NB4 (cell line): ENCODE measurements around the gene ITPR3.
"Not testable (repeated sequence)": the region's sequence is repeated elsewhere in the genome, so short reads cannot be mapped to it uniquely, and the experiment has no call there.

Experiments used
- DNase-seq: peaks from one replicate; pipeline ENCODE4 v3.0.0; 2010; ENCODE audit warnings: low read depth
- H3K4me3 ChIP-seq: one replicate; pipeline ENCODE4 v1.5.1; 2011; ENCODE audit warnings: mild to moderate bottlenecking, low read depth, low read length, moderate library complexity
- MYC ChIP-seq: IDR thresholded peaks from 2 replicates; pipeline ENCODE4 v1.6.1; 2011; ENCODE audit warnings: low read depth, low read length
- POLR2A ChIP-seq: IDR thresholded peaks from 2 replicates; pipeline ENCODE4 v1.6.1; 2011; ENCODE audit warnings: mild to moderate bottlenecking; ENCODE audit not compliant: insufficient read length; ENCODE audit errors: extremely low read depth
- TF ChIP-seq, protein P1 (sequence below): IDR thresholded peaks from one replicate; pipeline ENCODE4 v1.5.1; 2012; ENCODE audit warnings: low read depth, low read length
- TF ChIP-seq, protein P2 (sequence below): IDR thresholded peaks from 2 replicates; pipeline ENCODE4 v1.6.1; 2011; ENCODE audit warnings: low read depth, low read length

Gene ITPR3

DNA sequence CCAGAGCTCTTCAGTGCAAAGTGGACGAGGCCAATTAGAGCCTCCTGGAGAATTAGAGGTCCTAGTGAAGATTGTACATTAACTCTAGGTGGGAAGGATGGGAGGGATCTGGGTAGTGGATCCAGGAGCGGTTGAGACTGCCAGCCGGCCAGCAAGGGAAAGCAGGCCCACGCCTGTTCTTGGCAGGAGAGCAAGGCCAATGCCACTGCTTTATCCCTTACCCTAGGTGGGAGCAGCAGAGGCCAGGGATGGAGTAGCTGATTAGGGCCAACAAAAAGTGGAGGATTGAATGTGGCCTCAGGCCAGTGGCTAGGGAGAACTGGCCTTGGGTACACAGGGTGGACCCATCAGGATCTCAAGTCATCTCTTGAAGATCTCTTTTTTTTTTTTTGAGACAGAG is 3.7 kb downstream of the ITPR3 start:
- TF ChIP-seq MYC = no peak
- TF ChIP-seq, protein P1, sequence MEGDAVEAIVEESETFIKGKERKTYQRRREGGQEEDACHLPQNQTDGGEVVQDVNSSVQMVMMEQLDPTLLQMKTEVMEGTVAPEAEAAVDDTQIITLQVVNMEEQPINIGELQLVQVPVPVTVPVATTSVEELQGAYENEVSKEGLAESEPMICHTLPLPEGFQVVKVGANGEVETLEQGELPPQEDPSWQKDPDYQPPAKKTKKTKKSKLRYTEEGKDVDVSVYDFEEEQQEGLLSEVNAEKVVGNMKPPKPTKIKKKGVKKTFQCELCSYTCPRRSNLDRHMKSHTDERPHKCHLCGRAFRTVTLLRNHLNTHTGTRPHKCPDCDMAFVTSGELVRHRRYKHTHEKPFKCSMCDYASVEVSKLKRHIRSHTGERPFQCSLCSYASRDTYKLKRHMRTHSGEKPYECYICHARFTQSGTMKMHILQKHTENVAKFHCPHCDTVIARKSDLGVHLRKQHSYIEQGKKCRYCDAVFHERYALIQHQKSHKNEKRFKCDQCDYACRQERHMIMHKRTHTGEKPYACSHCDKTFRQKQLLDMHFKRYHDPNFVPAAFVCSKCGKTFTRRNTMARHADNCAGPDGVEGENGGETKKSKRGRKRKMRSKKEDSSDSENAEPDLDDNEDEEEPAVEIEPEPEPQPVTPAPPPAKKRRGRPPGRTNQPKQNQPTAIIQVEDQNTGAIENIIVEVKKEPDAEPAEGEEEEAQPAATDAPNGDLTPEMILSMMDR = no peak
- no peak for TF ChIP-seq POLR2A
- TF ChIP-seq, protein P2, sequence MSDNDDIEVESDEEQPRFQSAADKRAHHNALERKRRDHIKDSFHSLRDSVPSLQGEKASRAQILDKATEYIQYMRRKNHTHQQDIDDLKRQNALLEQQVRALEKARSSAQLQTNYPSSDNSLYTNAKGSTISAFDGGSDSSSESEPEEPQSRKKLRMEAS = no peak
- no peak overlapping the region for H3K4me3 ChIP-seq
- DNase-seq = no peak

DNA sequence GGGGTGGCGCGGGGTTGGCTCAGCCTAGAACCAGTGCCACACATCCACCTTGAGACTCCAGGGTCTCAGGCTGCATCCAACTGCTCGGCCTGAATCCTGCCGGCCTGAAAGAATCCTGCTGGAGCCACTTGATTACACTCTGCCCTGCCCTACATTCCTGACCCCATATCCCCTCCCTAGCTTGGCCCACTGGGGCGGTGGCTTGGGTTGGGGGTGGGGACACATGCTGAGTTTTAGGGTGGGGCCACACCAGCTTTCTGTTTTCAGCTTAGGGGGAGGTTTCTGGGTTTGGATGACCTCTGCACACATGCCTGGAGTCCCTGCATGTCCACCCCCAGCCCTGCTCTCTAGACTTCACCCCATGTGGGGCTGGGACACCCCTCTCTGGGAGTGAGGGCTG is 6.8 kb downstream of the ITPR3 start:
- no peak overlapping the region for H3K4me3 ChIP-seq

DNA sequence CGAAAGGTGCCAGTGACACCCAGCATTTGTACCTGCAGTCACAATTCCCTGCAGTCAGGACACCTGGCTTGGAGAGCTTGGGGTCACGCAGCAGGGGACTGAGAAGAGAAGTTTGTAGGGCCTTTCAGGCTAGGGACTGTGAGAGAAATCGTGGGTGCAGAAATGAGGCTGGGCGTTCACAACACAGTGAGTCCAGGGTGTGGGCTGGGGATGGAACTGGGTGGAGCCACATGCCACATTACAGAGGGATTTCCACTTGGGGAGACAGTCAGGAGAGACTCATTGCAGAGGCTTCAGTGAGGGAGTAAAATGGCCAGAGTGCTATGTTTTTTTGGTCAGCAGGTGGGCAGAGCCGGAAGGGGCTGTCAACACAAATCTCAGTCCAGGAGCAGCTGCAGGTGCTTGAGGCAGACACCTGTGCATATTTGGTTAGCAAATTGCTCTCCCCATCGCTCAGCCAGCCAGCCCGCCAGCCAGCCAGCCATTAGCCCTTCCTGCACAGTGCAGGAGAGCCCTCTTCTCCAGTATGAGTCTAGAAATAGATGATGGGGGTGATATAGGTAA is 7.4 kb downstream of the ITPR3 start:
- H3K4me3 ChIP-seq = no peak overlapping the region
- TF ChIP-seq, protein P1 = no peak
- TF ChIP-seq MYC = no peak
- no peak for DNase-seq

More for the DNA sequence above, 6.8 kb downstream of the ITPR3 start:
- TF ChIP-seq, protein P1 = no peak
- TF ChIP-seq POLR2A (no peak), MYC (no peak)
- TF ChIP-seq, protein P2 = no peak
- no peak for DNase-seq

DNA sequence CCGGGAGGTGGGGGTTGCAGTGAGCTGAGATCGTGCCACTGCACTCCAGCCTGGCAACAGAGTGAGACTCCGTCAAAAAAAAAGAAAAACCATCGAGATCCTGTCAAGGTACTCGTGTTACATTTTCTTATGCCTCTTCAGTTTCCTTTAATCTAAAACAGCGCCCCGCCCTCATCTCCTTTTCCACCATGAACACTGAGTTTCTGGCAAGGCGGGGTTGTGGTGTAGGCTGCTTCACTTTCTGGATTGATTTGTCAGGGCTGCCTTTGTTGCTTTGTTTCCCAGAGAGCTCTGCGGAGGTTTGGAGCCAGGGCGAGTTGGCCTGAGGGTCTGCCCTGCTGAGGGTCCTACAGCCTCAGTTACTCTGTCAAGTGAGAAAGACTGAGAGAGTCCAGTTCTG is 8.9 kb downstream of the ITPR3 start:
- no peak overlapping the region for H3K4me3 ChIP-seq
- DNase-seq = no peak
- TF ChIP-seq, protein P1 = no peak
- no peak for TF ChIP-seq MYC
- TF ChIP-seq, protein P2 = no peak
- no peak for TF ChIP-seq POLR2A

DNA sequence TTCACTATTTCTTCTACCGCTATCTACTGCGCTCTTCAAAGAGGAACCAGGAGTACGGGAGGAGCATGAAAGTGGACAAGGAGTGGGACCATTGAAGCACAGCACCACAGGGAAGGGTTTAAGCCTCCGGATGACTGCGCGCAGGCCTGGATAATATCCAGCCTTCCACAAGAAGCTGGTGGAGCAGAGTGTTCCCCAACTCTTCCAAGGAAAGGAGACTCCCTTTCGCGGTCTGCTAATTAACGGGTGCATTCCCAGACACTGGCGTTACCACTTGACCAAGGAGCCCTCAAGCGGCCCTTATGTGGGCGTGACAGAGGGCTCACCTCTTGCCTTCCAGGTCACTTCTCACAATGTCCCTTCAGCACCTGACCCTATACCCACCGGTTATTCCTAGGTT is 10.4 kb downstream of the ITPR3 start:
- H3K4me3 ChIP-seq, DNase-seq: not testable (repeated sequence)

DNA sequence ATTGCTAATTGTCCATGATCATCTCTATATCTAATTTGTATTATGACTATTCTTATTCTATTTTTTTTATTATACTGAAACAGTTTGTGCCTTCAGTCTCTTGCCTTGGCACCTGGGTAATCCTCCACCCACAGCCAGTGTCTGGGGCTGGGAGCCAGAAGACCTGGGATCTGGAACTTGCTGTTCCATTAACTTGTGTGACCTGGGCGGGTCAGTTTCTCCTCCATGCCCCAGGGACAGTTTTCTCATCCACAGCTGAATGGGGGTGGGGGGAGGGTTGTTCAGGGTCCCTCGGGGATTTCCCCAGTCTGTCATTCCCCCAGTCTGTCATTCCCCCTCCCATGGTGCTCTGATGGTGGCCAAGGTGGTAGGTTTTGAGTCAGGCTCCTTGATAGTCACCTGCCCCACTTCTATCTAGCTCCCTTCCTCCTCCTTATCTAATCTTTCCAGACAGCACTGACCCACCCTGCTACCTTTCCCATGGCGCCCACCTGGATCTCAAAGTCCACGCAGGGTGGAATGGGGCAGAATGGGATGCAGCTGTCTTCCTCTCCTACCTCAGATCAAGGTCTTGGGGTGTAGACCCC is 10.9 kb downstream of the ITPR3 start:
- no peak overlapping the region for H3K4me3 ChIP-seq
- TF ChIP-seq MYC = no peak
- TF ChIP-seq, protein P1 = no peak
- no peak for TF ChIP-seq POLR2A
- TF ChIP-seq, protein P2 = no peak
- no peak for DNase-seq
